Stimulated activated memory B cell treated with anti-CD40 and anti-IgM and Interleukin-4, amounts not matched to agents 10 μg/mL and 1 μg/mL and 100 μg/mL, for 72 hours (primary cell): ENCODE measurements around the gene VPS13D.
A peak's percentile ranks its signal among the peaks of the same experiment; 100 is the strongest.

Experiments used
- ATAC-seq: fragments of 150-1000 bp; cut with Tn5 transposase; 2 replicates; pipeline ENCODE4 v1.10.0; 2021
- H3K27ac Mint-ChIP-seq: one replicate; pipeline ENCODE4 v1.8.0; 2022; ENCODE audit warnings: mild to moderate bottlenecking, mixed read lengths
- H3K27me3 Mint-ChIP-seq: one replicate; pipeline ENCODE4 v1.8.0; 2022; ENCODE audit warnings: mixed read lengths
- H3K36me3 Mint-ChIP-seq: one replicate; pipeline ENCODE4 v1.8.0; 2022; ENCODE audit warnings: mixed read lengths
- H3K4me1 Mint-ChIP-seq: one replicate; pipeline ENCODE4 v1.8.0; 2022; ENCODE audit warnings: mixed read lengths
- H3K4me3 Mint-ChIP-seq: one replicate; pipeline ENCODE4 v1.8.0; 2022; ENCODE audit warnings: mild to moderate bottlenecking, moderate library complexity, mixed read lengths
- H3K9me3 Mint-ChIP-seq: one replicate; pipeline ENCODE4 v1.8.0; 2022; ENCODE audit warnings: mixed read lengths

VPS13D gene

GRCh38 chr1:12368646-12369045 is 138.8 kb downstream of the VPS13D start:
- Mint-ChIP-seq H3K4me3 (no peak overlapping the region), H3K36me3 (peaks cover 74% of the 10 kb centered on the region), H3K27me3 (no peaks in the 10 kb centered on the region), H3K4me1 (no peaks in the 10 kb centered on the region), H3K9me3 (no peaks in the 10 kb centered on the region), H3K27ac (no peak overlapping the region)
- no peak for ATAC-seq

GRCh38 chr1:12369258-12369657 is 139.4 kb downstream of the VPS13D start:
- no peaks in the 10 kb centered on the region for H3K4me1 Mint-ChIP-seq
- no peak overlapping the region for H3K27ac Mint-ChIP-seq
- no peaks in the 10 kb centered on the region for H3K27me3 Mint-ChIP-seq
- H3K9me3 Mint-ChIP-seq: no peaks in the 10 kb centered on the region
- no peak overlapping the region for H3K4me3 Mint-ChIP-seq
- H3K36me3 Mint-ChIP-seq: peaks cover 74% of the 10 kb centered on the region
- ATAC-seq: no peak

DNA sequence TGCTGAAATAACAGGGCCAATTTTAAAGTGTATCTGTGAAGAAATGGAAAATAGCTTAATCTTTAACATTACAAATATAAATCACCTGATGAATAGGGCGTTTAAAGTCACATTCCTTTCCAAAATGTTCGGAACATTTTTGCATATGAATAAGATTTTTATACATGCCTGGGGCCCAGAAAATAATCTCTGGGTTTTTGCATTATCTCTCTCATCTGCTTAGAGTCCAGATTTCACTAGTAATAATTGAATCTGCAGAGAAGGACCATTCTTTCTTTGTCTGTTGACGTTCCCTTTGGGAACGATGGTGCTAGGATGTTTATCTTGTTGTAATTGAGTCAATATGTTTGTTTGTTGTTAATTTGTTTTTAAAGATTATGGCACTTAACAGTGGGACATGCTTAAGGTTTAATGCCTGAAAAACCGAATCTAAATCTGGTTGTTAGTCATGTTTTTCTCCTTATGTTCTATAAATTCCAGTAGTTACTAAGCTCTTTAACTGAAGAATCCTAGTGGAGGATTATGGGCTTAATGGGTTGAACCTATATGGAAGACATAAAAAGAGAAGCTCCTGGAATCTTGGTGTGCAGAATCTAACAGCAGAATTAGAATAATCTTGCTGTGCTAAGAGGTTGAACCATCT is 140.6 kb downstream of the VPS13D start:
- H3K4me1 Mint-ChIP-seq: no peaks in the 10 kb centered on the region
- H3K27me3 Mint-ChIP-seq: no peaks in the 10 kb centered on the region
- H3K27ac Mint-ChIP-seq: no peak overlapping the region
- H3K4me3 Mint-ChIP-seq: no peak overlapping the region
- peaks cover 72% of the 10 kb centered on the region for H3K36me3 Mint-ChIP-seq
- H3K9me3 Mint-ChIP-seq: no peaks in the 10 kb centered on the region
- no peak for ATAC-seq

GRCh38 chr1:12371053-12371452 is 141.2 kb downstream of the VPS13D start:
- Mint-ChIP-seq H3K4me3 (no peak overlapping the region), H3K27me3 (no peaks in the 10 kb centered on the region), H3K36me3 (peaks cover 77% of the 10 kb centered on the region), H3K27ac (no peak overlapping the region), H3K4me1 (no peaks in the 10 kb centered on the region), H3K9me3 (no peaks in the 10 kb centered on the region)
- no peak for ATAC-seq

DNA sequence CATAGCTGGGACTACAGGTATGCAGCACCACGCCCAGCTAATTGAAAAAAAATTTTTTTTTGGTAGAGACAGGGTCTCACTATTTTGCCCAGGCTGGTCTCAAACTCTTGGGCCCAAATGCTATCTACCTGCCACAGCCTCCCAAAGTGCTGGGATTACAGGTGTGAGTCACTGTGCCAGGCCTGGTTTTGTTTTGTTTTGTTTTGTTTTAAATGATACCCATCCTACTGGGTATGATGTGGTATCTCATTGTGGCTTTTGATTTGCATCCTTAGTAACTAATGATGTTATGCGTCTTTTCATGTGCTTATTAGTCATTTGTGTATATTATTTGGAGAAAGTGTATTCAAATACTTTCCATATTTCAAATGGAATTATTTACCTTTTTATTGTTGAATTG is 142.3 kb downstream of the VPS13D start:
- H3K27ac Mint-ChIP-seq: no peak overlapping the region

GRCh38 chr1:12372761-12373160 is 142.9 kb downstream of the VPS13D start:
- H3K27ac Mint-ChIP-seq: no peak overlapping the region
- H3K4me1 Mint-ChIP-seq: no peaks in the 10 kb centered on the region
- H3K4me3 Mint-ChIP-seq: no peak overlapping the region
- no peak for ATAC-seq
- H3K27me3 Mint-ChIP-seq: no peaks in the 10 kb centered on the region
- H3K9me3 Mint-ChIP-seq: no peaks in the 10 kb centered on the region
- H3K36me3 Mint-ChIP-seq: peaks cover 76% of the 10 kb centered on the region

More for the DNA sequence above, 142.3 kb downstream of the VPS13D start:
- no peak for ATAC-seq
- no peak overlapping the region for H3K4me3 Mint-ChIP-seq
- H3K4me1 Mint-ChIP-seq: no peaks in the 10 kb centered on the region
- no peaks in the 10 kb centered on the region for H3K9me3 Mint-ChIP-seq
- H3K27me3 Mint-ChIP-seq: no peaks in the 10 kb centered on the region
- H3K36me3 Mint-ChIP-seq: peaks cover 75% of the 10 kb centered on the region

DNA sequence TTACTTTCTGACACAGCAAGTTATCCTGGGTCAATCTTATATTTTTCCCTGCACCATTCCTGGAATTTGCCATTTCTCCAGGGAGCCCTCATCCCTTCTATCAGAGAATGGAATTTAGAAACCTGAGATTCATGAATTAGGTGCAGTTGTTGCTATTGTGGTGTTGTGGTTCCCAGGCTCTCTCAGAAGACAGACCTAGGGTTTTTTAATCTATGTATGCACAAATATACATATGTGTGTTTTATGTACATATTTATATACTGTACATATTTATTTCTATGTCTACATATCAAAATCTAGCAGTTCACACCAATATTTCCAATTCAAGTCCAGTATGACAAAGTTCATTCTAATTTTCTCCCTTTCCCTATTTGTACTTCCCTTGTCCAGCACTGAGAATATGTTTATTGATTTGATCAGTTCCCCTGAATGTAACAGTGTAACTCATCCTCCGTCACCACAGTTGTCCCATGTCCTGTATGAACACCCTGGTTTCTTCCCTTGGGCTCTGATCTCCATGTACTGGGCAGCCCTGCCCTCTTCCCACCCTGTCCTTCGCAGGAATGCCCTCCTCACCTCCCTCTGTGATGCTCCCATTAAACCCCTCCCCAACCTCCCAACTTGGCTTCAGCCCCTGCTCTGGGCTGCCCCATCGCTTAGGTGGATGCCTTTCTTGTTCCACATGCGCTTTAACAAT is 145.5 kb downstream of the VPS13D start:
- H3K27me3 Mint-ChIP-seq: no peaks in the 10 kb centered on the region
- peaks cover 74% of the 10 kb centered on the region for H3K36me3 Mint-ChIP-seq
- H3K4me3 Mint-ChIP-seq: no peak overlapping the region
- no peaks in the 10 kb centered on the region for H3K4me1 Mint-ChIP-seq
- H3K27ac Mint-ChIP-seq: no peak overlapping the region
- no peaks in the 10 kb centered on the region for H3K9me3 Mint-ChIP-seq
- ATAC-seq: no peak

GRCh38 chr1:12376236-12377045 is 146.6 kb downstream of the VPS13D start:
- ATAC-seq: no peak
- no peak overlapping the region for H3K27ac Mint-ChIP-seq
- no peaks in the 10 kb centered on the region for H3K9me3 Mint-ChIP-seq
- H3K4me3 Mint-ChIP-seq: no peak overlapping the region
- H3K4me1 Mint-ChIP-seq: no peaks in the 10 kb centered on the region
- H3K27me3 Mint-ChIP-seq: no peaks in the 10 kb centered on the region
- H3K36me3 Mint-ChIP-seq: peaks cover 79% of the 10 kb centered on the region

- Mint-ChIP-seq H3K4me3 (no peak overlapping the region), H3K9me3 (no peaks in the 10 kb centered on the region), H3K4me1 (no peaks in the 10 kb centered on the region), H3K36me3 (peaks cover 89% of the 10 kb centered on the region), H3K27me3 (no peaks in the 10 kb centered on the region), H3K27ac (no peak overlapping the region)
- no peak for ATAC-seq
Measured at GRCh38 chr1:12380326-12381249, 150.8 kb downstream of the VPS13D start.

- Mint-ChIP-seq H3K36me3 (peaks cover 95% of the 10 kb centered on the region), H3K27ac (no peak overlapping the region), H3K27me3 (no peaks in the 10 kb centered on the region), H3K9me3 (peaks cover 12% of the 10 kb centered on the region), H3K4me1 (no peaks in the 10 kb centered on the region), H3K4me3 (no peak overlapping the region)
- ATAC-seq: no peak
Measured at GRCh38 chr1:12383001-12383400, 153.2 kb downstream of the VPS13D start.

GRCh38 chr1:12383786-12384185 is 154.0 kb downstream of the VPS13D start:
- H3K4me3 Mint-ChIP-seq: no peak overlapping the region
- no peaks in the 10 kb centered on the region for H3K27me3 Mint-ChIP-seq
- H3K27ac Mint-ChIP-seq: no peak overlapping the region
- peaks cover 15% of the 10 kb centered on the region for H3K9me3 Mint-ChIP-seq
- ATAC-seq: no peak
- H3K36me3 Mint-ChIP-seq: peaks cover 97% of the 10 kb centered on the region
- H3K4me1 Mint-ChIP-seq: no peaks in the 10 kb centered on the region

DNA sequence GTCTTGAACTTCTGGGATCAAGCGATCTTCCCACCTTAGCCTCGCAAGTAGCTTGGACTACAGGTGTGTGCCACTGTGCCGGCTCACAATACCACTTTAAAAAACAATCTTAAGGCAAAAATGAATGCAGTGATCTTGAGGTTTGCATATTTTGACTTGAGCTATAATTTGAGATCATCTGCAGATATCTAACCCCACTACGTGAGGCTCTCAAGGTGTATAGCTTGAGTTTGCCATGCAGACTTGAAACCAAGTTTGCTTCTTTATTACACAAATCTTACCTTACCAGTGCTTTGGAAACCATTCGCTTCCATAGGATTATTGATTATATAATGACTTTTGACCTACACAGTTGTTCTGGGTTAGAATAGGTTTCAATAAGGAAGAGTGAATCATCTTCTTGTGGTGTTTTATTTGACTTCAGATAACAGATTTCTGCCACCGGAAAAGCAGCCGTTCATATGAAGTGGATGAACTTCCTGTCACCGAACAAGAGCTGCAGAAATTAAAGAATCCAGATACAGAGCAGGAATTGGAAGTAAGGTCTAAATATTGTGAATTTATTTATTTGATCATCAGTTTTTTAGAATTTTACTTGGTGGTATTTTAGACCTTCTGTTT is 155.1 kb downstream of the VPS13D start:
- no peak for ATAC-seq
- H3K27me3 Mint-ChIP-seq: no peaks in the 10 kb centered on the region
- H3K36me3 Mint-ChIP-seq: peaks cover 98% of the 10 kb centered on the region
- no peak overlapping the region for H3K4me3 Mint-ChIP-seq
- no peak overlapping the region for H3K27ac Mint-ChIP-seq
- no peaks in the 10 kb centered on the region for H3K4me1 Mint-ChIP-seq
- H3K9me3 Mint-ChIP-seq: peaks cover 15% of the 10 kb centered on the region

DNA sequence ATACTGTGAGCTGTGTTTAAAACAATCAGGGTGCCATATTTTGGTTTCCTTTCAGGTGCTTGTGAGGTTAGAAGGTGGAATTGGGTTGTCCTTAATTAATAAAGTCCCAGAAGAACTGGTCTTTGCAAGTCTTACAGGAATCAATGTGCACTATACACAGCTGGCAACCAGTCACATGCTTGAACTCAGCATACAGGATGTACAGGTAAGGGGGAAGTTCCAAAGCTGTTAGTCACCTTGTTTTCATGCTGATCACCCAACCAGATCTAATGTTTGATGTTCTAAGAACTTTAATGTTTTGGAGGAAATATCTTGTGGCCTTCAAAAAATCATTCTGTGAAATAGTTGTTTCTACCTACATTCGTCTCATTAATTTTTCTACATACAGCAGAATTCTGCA is 156.3 kb downstream of the VPS13D start:
- ATAC-seq: no peak
- H3K27me3 Mint-ChIP-seq: no peaks in the 10 kb centered on the region
- H3K4me3 Mint-ChIP-seq: no peak overlapping the region
- H3K4me1 Mint-ChIP-seq: peaks cover 4% of the 10 kb centered on the region
- peaks cover 15% of the 10 kb centered on the region for H3K9me3 Mint-ChIP-seq
- peak overlapping the region; percentile 26 for H3K27ac Mint-ChIP-seq
- H3K36me3 Mint-ChIP-seq: peaks cover 98% of the 10 kb centered on the region

- Mint-ChIP-seq H3K4me3 (no peak overlapping the region), H3K36me3 (peaks cover 87% of the 10 kb centered on the region), H3K27ac (no peak overlapping the region), H3K4me1 (peaks cover 6% of the 10 kb centered on the region), H3K27me3 (no peaks in the 10 kb centered on the region), H3K9me3 (peaks cover 15% of the 10 kb centered on the region)
- ATAC-seq: no peak
Measured at GRCh38 chr1:12387641-12388040, 157.8 kb downstream of the VPS13D start.
